NCI-H1092 (cell line): ENCODE results near the gene COQ8A.
A peak's percentile ranks its signal among the peaks of the same experiment; 100 is the strongest.
"Not testable (repeated sequence)": the region's sequence is repeated elsewhere in the genome, so short reads cannot be mapped to it uniquely, and the experiment has no call there.

ENCODE experiments used
- DNase-seq: peaks from one replicate; lab custom pipeline; 2025; lab: John Stamatoyannopoulos, UW

Gene COQ8A

DNA sequence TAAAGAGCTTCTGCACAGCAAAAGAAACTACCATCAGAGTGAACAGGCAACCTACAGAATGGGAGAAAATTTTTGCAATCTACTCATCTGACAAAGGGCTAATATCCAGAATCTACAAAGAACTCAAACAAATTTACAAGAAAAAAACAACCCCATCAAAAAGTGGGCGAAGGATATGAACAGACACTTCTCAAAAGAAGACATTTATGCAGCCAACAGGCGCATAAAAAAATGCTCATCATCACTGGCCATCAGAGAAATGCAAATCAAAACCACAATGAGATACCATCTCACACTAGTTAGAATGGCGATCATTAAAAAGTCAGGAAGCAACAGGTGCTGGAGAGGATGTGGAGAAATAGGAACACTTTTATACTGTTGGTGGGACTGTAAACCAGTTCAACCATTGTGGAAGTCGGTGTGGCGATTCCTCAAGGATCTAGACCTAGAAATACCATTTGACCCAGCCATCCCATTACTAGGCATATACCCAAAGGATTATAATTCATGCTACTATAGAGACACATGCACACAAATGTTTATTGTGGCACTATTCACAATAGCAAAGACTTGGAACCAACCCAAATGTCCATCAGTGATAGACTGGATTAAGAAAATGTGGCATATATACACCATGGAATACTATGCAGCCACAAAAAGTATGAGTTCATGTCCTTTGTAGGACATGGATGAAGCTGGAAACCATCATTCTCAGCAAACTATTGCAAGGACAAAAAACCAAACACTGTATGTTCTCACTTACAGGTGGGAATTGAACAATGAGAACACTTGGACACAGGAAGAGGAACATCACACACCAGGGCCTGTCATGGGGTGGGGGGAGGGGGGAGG is 10.6 kb upstream of the COQ8A start:
- DNase-seq = not testable (repeated sequence)

DNA sequence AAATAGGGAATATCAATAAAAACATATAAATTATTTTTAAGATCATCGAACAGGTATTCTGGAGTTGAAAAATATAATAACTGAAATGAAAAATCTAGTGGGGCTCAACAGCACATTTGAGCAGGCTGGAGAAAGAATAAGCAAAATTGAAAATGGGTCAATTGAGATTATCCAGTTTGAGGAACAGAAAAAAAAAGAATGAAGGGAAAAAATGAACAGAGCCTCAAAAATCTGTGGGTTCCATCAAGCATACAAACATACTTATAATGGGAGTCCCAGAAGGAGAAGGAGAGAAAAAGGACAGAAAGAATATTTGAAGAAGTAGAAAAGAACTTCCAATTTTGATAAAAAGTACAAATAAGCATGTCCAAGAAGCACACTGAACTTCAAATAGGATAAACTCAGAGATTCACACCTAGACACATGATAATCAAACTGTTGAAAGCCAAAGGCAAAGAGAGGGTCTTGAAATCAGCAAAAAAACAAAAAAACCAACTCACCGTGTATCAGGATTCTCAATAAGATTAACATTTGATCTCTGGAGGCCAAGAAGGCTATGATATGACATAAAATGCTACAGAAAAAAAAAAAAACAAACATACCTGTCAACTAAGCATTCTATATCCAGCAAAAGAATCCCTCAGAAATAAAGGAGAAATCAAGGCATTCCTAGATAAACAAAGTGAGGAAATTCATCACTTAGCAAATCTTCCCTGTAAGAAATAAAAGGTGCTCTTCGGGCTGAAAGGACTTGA is 5.4 kb upstream of the COQ8A start:
- no peak for DNase-seq

DNA sequence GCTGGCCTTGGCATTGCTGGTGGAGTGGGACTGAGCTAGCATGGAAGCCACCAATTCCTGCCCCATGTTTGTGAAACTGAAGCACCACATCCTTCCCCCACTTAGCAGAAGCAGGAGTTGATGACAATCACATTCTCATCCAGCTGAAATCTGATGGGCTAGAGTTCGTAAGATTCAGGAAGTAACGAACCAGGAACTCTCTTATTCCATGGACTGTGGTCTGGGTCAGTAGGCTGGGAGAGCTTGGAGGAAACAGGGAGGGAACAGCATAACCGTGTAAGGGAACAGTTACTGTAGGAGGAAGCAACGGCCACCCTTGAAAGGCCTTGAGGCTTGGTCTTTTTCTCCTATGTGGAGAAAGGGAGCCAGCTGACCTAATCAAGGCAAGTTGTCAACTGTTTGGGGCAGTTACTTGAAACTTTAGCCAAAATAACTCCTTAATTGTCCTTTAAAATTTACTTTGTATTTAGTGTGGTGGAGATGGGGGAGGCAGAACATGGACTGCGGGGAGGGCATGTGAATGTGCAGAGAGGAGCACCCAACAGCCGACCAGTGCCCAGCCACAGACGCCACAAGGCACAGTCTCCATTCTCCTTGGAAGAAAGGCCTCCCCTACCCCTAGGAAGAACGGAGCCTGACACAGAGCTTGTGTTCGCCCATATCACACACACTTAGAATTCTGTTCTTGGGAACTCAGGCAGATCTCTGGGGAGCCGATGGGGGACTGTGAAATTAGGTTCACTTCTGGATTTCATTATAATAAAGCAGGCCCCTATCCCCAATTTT is 2.0 kb upstream of the COQ8A start:
- DNase-seq = no peak

DNA sequence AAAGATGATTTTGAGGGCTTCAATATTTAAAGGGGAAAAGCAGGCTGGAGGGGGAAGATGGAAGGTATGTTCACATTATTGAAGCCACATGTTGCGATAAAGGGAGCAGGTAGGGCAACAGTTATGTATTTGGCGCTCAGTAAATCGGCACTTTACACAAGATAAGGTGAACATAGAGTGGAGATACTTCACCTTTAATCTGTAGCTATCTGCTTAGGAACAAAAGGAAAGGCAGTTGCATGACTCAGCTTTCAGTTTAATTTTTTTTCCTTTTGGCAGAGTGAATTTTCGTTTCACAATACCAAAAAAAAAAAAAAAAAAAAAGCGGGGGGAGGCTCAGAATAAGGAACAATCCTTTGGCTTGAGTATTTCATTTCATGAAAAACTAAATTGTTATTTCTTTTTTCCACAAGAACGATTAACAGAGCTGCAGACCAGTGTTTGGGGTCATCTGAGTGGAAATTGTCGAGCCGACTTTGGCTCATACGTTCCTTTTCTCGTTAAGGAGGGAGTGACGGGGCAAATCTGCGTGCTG is 1.1 kb upstream of the COQ8A start:
- DNase-seq = no peak

DNA sequence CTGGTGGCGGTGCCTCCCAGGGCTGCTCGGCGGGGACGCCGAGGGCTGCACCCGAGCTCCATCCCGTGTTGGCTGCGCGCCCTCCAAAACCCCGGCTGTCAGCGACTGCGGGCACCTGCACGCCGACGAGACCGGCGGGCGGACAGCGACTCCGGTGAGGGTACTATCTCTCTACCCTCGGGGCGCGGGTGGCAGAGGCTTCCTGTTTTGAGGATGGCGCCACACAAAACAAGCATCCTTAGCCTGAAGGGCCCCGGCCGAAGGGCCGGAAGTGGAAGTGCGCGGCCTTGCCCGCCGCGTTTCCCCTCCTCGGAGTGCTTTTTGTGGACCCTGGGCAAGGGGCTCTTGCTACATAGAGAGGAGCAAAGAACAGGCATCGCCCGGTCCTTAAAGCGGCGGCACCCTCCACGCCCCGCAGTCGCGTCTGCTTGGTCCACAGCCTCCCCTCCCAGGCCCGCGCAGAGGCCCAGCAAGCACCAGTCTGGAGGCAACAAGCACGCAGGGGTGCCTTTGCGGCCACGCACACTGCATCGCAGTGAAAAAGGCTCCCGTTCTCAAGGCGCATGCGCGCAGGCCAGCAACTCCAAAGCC is 561 bp upstream of the COQ8A start:
- peak; percentile 83 for DNase-seq

DNA sequence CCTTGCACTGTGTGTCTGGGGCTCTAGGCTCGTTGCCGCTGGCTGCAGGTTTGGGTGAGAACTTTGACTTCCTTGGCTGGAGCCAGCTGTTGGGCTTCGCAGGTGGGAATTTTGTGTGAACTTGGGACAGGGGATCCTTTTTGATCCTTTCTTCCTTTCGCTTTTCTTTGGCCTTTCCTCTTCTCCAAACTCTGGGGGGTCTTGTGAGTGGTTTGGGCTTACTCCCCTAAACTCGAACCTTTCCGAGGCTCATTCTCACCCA is 643 bp downstream of the COQ8A start:
- DNase-seq = no peak

DNA sequence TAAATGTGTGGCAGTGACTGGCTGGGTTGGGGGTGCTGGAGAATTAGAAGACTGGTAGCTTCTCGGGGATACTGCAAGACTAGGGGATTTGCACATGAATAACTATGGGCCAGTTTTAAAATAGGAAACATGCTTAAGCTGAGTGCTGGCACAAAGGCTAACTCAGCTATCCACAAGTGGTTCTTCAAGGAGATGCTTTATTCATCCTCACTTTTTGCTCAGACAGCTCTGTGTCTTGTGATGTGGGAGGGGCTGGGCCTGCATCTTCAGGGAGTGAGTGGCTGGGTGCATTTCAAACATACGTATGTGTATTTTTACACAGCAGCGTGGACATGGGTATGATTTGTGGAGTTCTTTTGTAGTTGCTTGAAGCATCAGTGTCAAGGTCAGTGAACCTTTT is 2.3 kb downstream of the COQ8A start:
- no peak for DNase-seq

DNA sequence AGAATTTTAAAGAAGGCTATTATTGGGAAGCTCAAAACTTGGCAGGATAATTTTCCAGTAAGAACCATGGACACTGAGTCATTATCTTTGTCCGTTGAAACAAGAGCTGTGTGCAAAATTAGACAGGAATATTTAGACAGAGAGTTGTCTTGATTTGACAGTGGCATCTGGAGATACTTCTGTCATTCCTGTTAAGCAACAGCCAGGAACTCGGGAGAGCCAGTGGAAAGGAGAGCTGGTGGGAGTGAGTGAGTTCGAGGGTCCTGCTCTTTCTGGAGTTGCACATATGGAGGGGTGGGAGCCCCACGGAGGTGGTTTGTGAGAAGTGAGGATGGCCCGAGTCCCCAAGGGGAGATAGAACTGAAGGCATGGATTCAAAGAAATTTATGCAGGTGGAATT is 3.1 kb downstream of the COQ8A start:
- DNase-seq = no peak

DNA sequence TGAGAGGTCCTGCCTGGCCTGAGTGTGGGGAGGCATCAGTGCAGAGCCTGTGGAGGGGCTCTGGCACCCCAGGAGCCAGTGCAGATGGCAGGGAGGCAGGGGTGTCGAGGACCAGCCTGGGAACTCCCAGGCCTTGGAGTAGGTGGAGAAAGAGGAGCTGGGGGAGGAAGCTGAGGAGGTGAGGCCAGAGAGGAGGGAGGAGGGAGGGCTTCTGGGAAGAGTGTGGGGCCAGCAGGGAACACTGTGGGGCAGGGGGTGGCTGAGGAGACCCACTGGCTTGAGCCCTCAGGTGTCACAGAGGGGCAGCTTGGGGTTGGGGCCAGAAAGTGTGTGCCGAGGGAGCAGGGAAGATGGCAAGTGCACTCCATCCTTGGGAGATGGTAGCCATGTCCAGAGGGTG is 3.8 kb downstream of the COQ8A start:
- no peak for DNase-seq

DNA sequence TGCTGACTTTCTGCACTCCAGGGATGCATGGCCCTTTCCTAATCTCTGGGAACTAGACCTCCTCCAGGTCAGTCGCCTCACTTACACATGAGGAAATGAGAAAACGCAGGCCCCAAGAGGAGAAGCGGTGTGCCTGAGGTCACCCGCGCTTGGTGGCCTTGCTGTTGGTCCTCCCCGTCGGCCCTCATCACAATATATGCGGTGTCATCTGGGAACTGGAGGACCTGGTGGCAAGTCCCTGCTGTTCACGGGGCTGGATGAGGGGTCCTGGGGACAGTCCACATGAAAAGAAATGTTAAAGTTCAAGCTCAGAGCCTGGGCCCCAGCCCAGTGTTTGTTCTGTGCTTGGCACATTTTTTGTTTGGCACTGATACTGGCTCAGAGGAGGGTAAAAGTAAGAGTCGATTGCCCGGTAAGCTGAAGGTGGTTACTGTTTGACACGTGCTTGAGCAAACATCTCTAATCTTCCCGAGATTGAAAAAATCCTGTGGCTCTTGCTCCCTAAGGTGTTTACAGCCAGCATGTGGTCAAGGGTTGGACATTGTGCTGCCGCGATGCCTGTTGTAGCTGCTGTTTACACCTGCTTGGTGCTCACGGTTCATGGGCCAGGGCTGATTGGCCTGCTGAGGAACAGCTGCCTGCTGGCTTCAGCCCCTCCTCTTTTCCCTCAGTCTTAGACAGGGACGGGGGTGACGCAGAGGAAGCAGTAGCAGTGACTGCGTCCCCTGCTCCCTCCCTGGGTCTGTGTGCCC is 5.2 kb downstream of the COQ8A start:
- DNase-seq = peak; percentile 81

DNA sequence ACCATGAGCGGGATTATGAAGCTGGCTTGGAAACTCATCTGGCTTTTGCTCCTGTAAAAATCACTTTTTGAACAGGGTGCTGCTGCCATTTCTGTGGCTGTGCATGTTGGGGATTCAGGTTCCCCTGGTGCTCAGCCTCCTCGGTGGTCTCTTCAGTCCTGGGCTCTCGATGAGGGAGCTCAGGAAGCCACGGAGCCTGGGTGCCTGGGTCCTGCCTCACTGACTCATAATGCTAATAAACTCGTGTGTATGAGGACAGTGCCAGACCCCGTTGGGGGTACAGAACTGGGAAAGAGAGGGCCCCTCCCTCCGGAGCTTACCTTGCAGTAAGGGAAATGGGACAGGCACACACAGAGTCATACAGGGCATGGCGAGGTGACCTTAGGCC is 5.8 kb downstream of the COQ8A start:
- DNase-seq = no peak

DNA sequence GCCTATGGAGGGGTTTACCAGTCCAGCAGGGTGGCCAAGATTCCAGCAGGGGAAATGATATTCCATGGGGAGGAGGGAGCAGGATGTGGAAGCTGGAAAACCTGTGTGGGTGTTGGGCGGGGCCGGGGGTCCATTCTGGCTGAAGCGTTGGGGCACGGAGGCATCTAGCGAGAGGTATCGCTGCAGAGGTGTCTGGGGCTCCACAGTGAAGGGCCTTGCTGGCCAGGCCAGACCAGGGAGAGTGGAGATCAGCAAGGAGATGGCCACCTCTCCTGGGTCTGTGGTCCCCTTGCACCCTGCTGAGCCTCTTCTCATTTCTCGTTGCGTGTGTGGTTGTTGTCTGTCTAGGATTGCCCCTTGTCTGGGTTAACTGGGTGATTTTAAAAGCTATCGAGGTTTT is 6.2 kb downstream of the COQ8A start:
- no peak for DNase-seq

DNA sequence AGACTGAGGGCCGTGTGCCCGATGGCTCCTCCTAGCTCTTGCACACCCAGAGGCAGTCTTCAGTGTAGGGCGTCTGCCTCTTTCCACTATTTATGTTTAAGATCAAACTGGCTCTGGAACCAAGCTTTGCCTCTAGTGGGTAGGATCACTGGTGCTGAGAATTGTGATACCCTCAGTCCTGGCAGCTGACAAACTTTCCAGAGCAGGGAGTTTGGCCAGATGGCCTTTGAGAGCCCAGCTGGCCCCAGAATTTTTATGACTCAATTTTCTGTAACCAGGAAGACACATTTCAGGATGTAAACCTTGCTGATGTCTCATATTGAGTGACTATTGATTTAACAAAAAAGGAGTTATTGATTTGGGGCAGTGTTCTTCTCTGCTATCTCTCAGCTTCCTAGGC is 6.7 kb downstream of the COQ8A start:
- peak; percentile 20 for DNase-seq

DNA sequence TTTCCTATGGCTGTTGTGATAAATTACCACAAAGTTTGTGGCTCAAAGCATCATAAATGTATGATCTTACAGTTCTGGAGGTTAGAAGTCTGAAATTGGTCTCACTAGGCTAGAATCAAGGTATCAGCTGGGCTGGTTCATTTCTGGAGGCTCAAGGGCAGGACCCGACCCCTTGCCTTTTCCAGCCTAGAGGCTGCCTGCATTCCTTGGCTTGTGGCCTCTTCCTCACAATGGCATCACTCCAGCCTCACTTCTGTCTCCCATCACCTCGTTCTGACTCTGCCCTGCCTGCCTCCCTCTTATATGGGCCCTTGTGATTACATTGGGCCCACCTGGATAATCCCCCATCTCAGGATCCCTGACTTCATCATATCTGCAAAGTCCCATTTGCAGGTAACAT is 8.0 kb downstream of the COQ8A start:
- no peak for DNase-seq

DNA sequence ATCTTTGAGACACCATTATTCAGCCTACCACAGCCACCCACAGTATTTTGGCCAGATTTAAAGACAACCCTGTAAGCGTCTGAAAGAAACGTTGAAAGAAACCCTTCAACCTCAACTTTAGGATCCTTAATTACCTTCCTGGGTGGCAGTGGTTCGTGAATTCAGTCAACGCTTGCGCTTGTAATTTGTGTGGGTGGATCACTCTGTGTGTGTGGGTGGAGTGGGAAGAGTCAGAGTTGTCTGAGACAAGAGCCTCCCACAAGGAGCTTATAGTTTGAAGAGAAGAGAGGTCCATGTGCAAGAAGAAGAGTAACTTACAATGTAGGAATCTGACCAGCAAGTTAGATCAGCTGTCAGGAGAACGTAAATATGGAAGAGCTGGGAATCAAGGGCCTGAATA is 8.4 kb downstream of the COQ8A start:
- DNase-seq = no peak

DNA sequence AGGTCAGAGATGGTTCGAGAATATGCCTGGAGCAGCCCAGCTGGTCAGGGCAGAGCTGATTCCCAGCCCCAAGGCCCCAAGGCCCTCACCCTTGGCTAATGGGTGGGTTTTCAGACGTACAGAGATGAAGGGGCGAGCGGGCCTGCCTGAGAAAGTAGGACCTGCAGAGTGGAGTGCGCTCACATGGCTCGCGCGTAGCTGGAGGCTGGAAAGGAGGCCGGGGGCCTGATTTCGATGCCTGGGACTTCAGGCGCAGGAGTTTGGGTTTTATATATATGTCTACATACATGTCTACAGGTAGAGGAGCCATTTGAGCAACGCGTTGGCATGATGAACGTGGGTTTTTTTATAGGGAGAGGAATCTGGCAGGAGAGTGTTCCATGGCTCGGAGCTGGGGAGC is 8.9 kb downstream of the COQ8A start:
- no peak for DNase-seq

DNA sequence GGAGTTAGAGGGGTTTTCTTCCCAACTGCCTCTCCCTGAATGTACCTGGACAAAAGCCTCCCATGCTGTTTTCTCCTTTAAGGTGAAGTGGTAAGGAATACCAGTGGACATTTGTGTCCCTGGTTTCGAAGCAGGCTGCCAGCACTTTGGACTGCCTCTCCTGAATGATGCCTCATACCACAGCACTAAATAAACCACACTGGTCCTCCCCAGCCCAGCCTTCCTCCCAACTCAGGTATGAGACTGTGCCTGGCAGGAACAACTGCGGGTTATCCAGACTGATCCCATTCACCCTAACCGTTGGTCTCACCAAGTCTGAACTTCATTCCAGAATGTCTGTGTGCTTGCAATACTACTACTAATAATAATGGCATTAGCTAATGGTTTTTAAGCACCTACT is 9.3 kb downstream of the COQ8A start:
- no peak for DNase-seq

DNA sequence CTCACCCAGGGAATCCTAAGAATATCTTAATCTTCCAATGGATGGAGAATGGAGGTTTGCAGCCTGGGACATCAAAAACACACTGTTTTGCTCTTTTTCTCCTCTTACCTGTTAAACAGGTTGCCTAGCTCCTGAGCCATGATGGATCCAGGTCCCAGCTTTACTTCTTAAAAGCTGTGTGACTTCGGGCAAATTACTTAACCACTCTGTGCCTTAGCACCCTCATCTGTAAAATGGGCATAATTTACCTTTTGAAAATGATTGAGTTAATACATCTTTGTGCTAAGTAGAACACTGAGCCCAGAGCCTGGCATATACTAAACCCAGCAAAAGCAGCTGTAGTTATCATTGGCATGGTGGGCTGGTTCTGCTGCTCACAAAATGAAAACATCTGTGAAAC is 10.2 kb downstream of the COQ8A start:
- no peak for DNase-seq

DNA sequence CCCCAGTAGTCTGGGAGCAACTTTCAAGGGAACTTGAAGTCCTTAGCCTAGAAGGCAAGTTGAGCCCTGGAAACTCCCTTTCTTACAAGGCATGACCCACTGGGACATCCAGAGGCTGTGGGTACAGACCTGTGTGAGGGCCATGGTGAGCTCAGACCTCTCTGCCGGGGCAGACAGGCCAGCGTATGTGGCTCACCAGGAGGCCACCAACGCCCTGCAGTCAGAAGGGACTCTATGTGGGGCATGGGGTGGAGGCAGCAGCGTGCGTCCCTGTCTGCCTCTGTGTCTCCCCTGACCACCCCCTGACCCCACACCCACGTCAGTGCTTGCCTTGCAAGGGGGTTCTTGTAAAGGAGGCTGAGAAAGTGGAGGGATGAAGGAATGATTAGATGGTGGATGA is 10.8 kb downstream of the COQ8A start:
- no peak for DNase-seq

DNA sequence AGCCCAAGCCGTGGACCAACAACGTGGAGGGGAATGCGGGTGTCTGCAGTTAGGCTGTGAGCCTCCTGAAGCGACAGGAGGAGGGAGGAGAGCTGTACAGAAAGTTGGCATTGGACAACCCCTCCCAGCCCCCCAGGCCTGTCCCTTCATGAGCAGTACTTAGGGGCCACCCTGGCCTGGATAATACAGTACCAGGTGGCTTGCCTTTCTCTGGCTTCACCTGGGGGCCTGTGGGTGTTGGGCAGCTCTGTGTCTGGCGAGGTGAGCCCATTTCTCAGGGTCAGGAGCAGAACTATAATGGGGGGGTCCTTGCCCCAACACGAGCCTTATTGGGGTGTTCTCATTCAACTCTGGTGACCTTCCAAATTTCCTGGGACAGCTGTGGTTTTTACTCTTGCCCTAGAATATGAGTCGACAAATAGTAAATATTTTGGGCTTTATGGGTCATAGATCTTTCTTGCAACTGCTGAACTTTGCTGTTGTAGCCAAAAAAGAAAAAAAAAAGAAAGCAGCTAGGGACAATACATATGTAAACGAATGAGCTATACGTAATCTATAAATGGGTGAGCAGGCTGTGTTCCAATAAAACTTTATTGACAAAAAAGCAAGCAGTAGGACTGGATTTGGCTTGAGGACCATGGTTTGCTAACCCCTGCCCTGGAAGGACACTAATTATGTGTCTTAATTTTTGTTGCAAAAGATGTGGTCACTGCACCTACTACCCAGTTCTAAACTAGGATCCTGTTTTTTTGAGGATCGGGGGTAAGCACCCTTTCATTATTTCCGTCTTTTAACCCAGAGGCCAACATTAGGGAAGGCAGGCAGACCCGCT is 11.4 kb downstream of the COQ8A start:
- no peak for DNase-seq

DNA sequence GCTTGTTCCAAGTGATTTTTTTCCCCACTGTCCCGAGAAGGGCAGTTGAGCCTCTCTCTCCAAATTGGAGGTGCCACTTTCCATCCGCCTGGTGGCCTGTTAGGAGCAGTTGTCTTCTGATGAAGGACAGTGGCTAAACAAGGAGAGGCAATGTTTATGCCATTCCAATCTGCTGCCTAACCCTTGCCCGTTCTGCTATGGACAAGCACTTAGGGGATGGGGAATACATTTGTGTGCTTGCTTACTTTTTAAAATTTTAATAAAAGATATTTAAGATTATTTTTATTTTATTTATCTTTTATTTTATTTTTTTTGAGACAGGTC is 12.0 kb downstream of the COQ8A start:
- DNase-seq = no peak
